Fibroblast of pulmonary artery (primary cell): ENCODE data around the gene PLEKHH2.

Source experiments
- DNase-seq: peaks from one replicate; pipeline ENCODE4 v3.0.0-alpha.2; 2010; ENCODE audit warnings: low read depth
- H3K4me3 ChIP-seq: replicated peaks from 2 replicates; pipeline ENCODE4 v1.5.1; 2011; ENCODE audit warnings: low read depth, mild to moderate bottlenecking, control low read depth, low read length, moderate library complexity
- TF ChIP-seq, protein P1 (sequence below): IDR thresholded peaks from 2 replicates; pipeline ENCODE4 v1.5.1; 2011; ENCODE audit warnings: mild to moderate bottlenecking, control low read depth, low read length, inconsistent platforms; ENCODE audit errors: missing control alignments

PLEKHH2 gene

DNA sequence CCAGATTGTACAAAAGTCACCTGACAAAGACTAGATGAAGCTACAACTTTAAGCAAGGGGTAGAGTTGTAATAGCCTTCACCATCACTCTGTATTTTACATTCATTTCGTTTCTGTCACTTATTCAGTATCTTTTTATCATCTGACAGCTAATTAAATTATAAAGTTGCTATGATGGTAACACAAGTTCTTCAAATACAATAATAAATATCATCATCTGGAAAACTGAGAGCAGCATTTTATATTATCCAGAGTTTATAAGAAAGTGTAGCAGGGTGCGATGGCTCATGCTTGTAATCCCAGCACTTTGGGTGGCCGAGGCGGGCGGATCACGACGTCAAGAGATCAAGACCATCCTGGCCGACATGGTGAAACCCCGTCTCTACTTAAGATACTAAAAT, 157.9 kb downstream of the PLEKHH2 start:
- H3K4me3 ChIP-seq: no peak overlapping the region
- DNase-seq: no peak
- TF ChIP-seq, protein P1, sequence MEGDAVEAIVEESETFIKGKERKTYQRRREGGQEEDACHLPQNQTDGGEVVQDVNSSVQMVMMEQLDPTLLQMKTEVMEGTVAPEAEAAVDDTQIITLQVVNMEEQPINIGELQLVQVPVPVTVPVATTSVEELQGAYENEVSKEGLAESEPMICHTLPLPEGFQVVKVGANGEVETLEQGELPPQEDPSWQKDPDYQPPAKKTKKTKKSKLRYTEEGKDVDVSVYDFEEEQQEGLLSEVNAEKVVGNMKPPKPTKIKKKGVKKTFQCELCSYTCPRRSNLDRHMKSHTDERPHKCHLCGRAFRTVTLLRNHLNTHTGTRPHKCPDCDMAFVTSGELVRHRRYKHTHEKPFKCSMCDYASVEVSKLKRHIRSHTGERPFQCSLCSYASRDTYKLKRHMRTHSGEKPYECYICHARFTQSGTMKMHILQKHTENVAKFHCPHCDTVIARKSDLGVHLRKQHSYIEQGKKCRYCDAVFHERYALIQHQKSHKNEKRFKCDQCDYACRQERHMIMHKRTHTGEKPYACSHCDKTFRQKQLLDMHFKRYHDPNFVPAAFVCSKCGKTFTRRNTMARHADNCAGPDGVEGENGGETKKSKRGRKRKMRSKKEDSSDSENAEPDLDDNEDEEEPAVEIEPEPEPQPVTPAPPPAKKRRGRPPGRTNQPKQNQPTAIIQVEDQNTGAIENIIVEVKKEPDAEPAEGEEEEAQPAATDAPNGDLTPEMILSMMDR: no peak

DNA sequence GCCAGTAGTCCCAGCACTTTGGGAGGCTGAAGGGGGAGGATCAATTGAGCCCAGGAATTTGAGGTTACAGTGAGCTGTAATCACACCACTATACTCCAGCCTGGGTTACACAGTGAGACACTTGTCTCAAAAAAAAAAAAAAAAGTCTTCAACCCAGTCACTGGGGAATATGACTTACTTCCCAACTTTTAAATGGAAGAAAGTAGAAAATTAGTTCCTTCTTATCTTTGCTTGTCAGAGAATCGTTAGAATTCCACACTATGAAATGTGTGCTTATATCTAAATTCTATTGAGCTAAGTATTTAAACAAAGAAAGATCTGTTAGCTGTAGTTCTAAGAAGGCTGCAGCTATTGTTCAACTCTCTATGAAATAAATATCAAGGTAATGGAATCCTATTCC, 159.1 kb downstream of the PLEKHH2 start:
- no peak overlapping the region for H3K4me3 ChIP-seq
- TF ChIP-seq, protein P1: no peak

GRCh38 chr2:43798300-43798699, 161.2 kb downstream of the PLEKHH2 start:
- TF ChIP-seq, protein P1: peak; percentile 25
- DNase-seq: no peak
- H3K4me3 ChIP-seq: no peak overlapping the region

More for the DNA sequence above, 159.1 kb downstream of the PLEKHH2 start:
- DNase-seq: no peak

- TF ChIP-seq, protein P1: no peak
- no peak overlapping the region for H3K4me3 ChIP-seq
- no peak for DNase-seq
These were observed 163.8 kb downstream of the PLEKHH2 start for GRCh38 chr2:43800894-43801293.

DNA sequence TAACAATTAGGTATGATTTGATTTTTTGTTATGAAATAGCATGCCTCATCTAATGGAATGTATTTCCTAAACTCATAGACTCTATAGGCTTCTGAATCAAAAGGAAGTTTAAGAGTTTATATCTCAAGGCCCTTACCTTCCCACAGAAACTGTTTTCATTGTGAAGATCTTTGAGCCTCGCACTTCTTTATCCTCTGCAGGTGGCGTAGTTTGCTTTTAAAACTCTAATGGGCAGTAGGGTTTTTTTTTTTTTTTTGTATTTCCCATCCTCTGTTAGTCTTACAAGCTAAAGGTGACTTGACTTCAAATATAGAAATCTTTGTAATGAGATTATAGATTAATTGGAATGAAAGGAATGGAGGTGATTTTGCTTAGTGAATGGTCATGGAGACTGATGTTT, 165.1 kb downstream of the PLEKHH2 start:
- no peak overlapping the region for H3K4me3 ChIP-seq
- DNase-seq: no peak
- TF ChIP-seq, protein P1: no peak

DNA sequence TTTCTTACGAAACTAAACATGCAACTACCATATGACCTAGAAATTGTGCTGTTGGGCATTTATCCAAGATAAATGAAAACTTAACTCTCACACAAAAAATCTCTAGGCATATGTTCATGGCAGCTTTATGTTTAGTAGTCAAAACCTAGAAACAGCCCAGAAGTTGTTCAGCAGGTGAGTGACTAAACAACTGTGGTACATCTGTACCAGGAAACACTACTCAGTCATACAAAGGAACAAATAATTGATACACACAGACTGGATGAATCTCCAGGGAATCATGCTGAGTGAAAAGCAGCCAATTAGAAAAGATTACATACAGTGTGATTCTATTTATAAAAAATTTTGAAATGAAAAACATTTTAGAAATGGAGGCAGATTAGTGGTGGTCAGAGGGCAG, 166.1 kb downstream of the PLEKHH2 start:
- H3K4me3 ChIP-seq: no peak overlapping the region
- TF ChIP-seq, protein P1: no peak
- DNase-seq: peak; percentile 3

- no peak overlapping the region for H3K4me3 ChIP-seq
- TF ChIP-seq, protein P1: no peak
- no peak for DNase-seq
These were observed 169.6 kb downstream of the PLEKHH2 start for GRCh38 chr2:43806719-43807031.
